ENCODE measurements around the gene TMEM14A.

DNA sequence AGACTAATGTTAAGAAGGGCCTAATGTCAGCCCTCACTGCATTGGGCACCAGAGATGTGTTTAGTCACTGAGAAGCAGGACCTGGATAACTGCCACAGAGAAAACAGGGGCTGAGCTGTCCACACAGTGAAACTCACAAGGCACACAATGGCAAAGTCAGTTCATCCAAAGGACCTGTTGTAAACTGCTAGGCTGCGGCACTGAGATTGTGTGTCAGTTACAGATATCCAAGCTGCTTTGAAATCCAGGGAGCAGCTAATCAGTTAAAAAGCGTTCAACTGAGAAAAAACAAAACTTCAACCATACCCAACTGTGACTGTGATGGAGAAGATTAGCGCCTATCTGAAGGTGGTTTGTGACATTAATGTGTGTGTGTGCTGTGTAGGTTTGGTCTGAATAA, 27.8 kb upstream of the TMEM14A start:
- TF ChIP-seq POLR2A (IDR thresholded peaks at IDR 0.05): no peak
- TF ChIP-seq, protein P1, sequence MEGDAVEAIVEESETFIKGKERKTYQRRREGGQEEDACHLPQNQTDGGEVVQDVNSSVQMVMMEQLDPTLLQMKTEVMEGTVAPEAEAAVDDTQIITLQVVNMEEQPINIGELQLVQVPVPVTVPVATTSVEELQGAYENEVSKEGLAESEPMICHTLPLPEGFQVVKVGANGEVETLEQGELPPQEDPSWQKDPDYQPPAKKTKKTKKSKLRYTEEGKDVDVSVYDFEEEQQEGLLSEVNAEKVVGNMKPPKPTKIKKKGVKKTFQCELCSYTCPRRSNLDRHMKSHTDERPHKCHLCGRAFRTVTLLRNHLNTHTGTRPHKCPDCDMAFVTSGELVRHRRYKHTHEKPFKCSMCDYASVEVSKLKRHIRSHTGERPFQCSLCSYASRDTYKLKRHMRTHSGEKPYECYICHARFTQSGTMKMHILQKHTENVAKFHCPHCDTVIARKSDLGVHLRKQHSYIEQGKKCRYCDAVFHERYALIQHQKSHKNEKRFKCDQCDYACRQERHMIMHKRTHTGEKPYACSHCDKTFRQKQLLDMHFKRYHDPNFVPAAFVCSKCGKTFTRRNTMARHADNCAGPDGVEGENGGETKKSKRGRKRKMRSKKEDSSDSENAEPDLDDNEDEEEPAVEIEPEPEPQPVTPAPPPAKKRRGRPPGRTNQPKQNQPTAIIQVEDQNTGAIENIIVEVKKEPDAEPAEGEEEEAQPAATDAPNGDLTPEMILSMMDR (IDR thresholded peaks at IDR 0.05): no peak
